HepG2 (cell line): ENCODE measurements around the gene KLKB1. TPM values are rescaled to one million over a fixed set of nuclear protein-coding genes. Genes with fewer than 3 reads are reported as not detected.

Experiments
- CC2D1A ChIP-seq: sonication (generic); formaldehyde crosslinking; IDR thresholded peaks from 2 replicates; pipeline ENCODE4 v1.8.1; 2023; ENCODE audit warnings: mild to moderate bottlenecking, missing genetic modification reagents
- GTF3A ChIP-seq: sonication (generic); formaldehyde crosslinking; conservative IDR thresholded peaks from 2 replicates; pipeline ENCODE4 v1.4.0; 2020; ENCODE audit warnings: mild to moderate bottlenecking, missing genetic modification reagents
- MXD4 ChIP-seq: IDR thresholded peaks from 2 replicates; pipeline ENCODE4 v1.6.1; 2016; ENCODE audit warnings: mild to moderate bottlenecking, missing biosample characterization, missing genetic modification reagents
- RCOR2 ChIP-seq: IDR thresholded peaks from 2 replicates; pipeline ENCODE4 v1.6.1; 2016; ENCODE audit warnings: missing biosample characterization, missing genetic modification reagents
- ZBTB39 ChIP-seq: sonication (generic); formaldehyde crosslinking; IDR thresholded peaks from 2 replicates; pipeline ENCODE4 v1.5.0; 2020; ENCODE audit warnings: missing genetic modification reagents
- ZNF138 ChIP-seq: sonication (generic); formaldehyde crosslinking; IDR thresholded peaks from 2 replicates; pipeline ENCODE4 v1.5.0; 2020; ENCODE audit warnings: mild to moderate bottlenecking, low read depth, missing genetic modification reagents
- ZNF614 ChIP-seq: IDR thresholded peaks from 2 replicates; pipeline ENCODE4 v1.6.1; 2018; ENCODE audit warnings: missing biosample characterization, missing genetic modification reagents, inconsistent platforms, borderline replicate concordance
- ZNF615 ChIP-seq: sonication (generic); formaldehyde crosslinking; IDR thresholded peaks from 2 replicates; pipeline ENCODE4 v1.5.0; 2020; ENCODE audit warnings: mild to moderate bottlenecking, missing genetic modification reagents, borderline replicate concordance
- polyA plus RNA-seq, 8 experiments: library from polyadenylated mRNA; depleted of rRNA in 3 of 8; stranded (reverse) in 7 of 8; unstranded in 1 of 8; fragments of >200 nt; fragmentation: Illumina TruSeq in 4 of 8; extraction: Trizol in 4 of 8; gene quantifications; 2 replicates each; pipeline versions ENCODE4 v1.2.1 to v1.2.3, GENCODE V29; 2011 to 2016; ENCODE audit warnings: low read depth in 4 of 8, missing spikeins in 1 of 8, mixed read lengths in 1 of 8; ENCODE audit not compliant: insufficient read depth in 1 of 8
- total RNA-seq, 5 experiments: library from RNA; depleted of rRNA; stranded (reverse); fragments of >200 nt; fragmentation: Illumina TruSeq; extraction: Trizol; gene quantifications; 2 replicates each; pipeline ENCODE4 v1.2.3, GENCODE V29; 2016; ENCODE audit warnings: low read depth in 1 of 5
- TF ChIP-seq, protein P1 (sequence below): sonication (generic); formaldehyde crosslinking; IDR thresholded peaks from one replicate; pipeline ENCODE4 v1.5.1; 2020; ENCODE audit warnings: mild to moderate bottlenecking, missing genetic modification reagents; ENCODE audit errors: not compliant biosample characterization
- TF ChIP-seq, protein P2 (sequence below): sonication (generic); formaldehyde crosslinking; IDR thresholded peaks from 2 replicates; pipeline ENCODE4 v1.4.0; 2020; ENCODE audit warnings: missing genetic modification reagents, low read depth, mild to moderate bottlenecking, borderline replicate concordance
- TF ChIP-seq, protein P3 (sequence below): sonication (generic); formaldehyde crosslinking; IDR thresholded peaks from 2 replicates; pipeline ENCODE4 v1.4.0; 2020; ENCODE audit warnings: mild to moderate bottlenecking, low read depth, missing genetic modification reagents
- TF ChIP-seq, protein P4 (sequence below): sonication (generic); formaldehyde crosslinking; IDR thresholded peaks from 2 replicates; pipeline ENCODE4 v1.9.0; 2021; ENCODE audit warnings: missing genetic modification reagents, borderline replicate concordance

Gene KLKB1
- total and polyA plus RNA-seq, 2 of the 13 experiments (the other 11 are each of a cell fraction or from before 2014, with no cell fraction given): 0.26 to 0.49 TPM

GRCh38 chr4:186192066-186192612 is 35.2 kb upstream of the KLKB1 start (continued):
- TF ChIP-seq, protein P1, sequence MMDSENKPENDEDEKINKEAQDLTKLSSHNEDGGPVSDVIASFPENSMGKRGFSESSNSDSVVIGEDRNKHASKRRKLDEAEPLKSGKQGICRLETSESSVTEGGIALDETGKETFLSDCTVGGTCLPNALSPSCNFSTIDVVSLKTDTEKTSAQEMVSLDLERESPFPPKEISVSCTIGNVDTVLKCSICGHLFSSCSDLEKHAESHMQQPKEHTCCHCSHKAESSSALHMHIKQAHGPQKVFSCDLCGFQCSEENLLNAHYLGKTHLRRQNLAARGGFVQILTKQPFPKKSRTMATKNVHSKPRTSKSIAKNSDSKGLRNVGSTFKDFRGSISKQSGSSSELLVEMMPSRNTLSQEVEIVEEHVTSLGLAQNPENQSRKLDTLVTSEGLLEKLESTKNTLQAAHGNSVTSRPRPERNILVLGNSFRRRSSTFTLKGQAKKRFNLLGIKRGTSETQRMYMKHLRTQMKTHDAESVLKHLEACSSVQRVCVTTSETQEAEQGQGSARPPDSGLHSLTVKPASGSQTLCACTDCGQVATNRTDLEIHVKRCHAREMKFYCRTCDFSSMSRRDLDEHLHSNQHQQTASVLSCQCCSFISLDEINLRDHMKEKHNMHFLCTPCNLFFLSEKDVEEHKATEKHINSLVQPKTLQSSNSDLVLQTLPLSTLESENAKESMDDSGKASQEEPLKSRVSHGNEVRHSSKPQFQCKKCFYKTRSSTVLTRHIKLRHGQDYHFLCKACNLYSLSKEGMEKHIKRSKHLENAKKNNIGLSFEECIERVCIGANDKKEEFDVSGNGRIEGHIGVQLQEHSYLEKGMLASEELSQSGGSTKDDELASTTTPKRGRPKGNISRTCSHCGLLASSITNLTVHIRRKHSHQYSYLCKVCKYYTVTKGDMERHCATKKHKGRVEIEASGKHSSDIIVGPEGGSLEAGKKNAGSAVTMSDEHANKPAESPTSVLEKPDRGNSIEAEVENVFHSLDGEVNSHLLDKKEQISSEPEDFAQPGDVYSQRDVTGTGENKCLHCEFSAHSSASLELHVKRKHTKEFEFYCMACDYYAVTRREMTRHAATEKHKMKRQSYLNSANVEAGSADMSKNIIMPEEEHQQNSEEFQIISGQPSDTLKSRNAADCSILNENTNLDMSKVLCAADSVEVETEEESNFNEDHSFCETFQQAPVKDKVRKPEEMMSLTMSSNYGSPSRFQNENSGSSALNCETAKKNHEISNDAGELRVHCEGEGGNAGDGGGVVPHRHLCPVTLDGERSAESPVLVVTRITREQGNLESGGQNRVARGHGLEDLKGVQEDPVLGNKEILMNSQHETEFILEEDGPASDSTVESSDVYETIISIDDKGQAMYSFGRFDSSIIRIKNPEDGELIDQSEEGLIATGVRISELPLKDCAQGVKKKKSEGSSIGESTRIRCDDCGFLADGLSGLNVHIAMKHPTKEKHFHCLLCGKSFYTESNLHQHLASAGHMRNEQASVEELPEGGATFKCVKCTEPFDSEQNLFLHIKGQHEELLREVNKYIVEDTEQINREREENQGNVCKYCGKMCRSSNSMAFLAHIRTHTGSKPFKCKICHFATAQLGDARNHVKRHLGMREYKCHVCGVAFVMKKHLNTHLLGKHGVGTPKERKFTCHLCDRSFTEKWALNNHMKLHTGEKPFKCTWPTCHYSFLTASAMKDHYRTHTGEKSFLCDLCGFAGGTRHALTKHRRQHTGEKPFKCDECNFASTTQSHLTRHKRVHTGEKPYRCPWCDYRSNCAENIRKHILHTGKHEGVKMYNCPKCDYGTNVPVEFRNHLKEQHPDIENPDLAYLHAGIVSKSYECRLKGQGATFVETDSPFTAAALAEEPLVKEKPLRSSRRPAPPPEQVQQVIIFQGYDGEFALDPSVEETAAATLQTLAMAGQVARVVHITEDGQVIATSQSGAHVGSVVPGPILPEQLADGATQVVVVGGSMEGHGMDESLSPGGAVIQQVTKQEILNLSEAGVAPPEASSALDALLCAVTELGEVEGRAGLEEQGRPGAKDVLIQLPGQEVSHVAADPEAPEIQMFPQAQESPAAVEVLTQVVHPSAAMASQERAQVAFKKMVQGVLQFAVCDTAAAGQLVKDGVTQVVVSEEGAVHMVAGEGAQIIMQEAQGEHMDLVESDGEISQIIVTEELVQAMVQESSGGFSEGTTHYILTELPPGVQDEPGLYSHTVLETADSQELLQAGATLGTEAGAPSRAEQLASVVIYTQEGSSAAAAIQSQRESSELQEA (CRISPR knock-in tag): no peak
- TF ChIP-seq, protein P2, sequence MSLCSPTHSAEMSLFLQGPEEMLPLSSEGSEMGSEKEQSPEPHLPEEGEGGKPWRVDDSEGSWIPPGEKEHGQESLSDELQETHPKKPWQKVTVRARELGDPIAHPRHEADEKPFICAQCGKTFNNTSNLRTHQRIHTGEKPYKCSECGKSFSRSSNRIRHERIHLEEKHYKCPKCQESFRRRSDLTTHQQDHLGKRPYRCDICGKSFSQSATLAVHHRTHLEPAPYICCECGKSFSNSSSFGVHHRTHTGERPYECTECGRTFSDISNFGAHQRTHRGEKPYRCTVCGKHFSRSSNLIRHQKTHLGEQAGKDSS (CRISPR knock-in tag): peak; percentile 44; the same call in 1 of the 2 replicates
- TF ChIP-seq, protein P3, sequence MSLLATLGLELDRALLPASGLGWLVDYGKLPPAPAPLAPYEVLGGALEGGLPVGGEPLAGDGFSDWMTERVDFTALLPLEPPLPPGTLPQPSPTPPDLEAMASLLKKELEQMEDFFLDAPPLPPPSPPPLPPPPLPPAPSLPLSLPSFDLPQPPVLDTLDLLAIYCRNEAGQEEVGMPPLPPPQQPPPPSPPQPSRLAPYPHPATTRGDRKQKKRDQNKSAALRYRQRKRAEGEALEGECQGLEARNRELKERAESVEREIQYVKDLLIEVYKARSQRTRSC (CRISPR knock-in tag): no peak
- TF ChIP-seq ZNF615 (CRISPR knock-in tag) (no peak), MXD4 (CRISPR knock-in tag) (no peak), GTF3A (CRISPR knock-in tag) (no peak), ZNF614 (CRISPR knock-in tag) (no peak), ZBTB39 (no peak), ZNF138 (no peak), RCOR2 (CRISPR knock-in tag) (no peak), CC2D1A (no peak)
- TF ChIP-seq, protein P4, sequence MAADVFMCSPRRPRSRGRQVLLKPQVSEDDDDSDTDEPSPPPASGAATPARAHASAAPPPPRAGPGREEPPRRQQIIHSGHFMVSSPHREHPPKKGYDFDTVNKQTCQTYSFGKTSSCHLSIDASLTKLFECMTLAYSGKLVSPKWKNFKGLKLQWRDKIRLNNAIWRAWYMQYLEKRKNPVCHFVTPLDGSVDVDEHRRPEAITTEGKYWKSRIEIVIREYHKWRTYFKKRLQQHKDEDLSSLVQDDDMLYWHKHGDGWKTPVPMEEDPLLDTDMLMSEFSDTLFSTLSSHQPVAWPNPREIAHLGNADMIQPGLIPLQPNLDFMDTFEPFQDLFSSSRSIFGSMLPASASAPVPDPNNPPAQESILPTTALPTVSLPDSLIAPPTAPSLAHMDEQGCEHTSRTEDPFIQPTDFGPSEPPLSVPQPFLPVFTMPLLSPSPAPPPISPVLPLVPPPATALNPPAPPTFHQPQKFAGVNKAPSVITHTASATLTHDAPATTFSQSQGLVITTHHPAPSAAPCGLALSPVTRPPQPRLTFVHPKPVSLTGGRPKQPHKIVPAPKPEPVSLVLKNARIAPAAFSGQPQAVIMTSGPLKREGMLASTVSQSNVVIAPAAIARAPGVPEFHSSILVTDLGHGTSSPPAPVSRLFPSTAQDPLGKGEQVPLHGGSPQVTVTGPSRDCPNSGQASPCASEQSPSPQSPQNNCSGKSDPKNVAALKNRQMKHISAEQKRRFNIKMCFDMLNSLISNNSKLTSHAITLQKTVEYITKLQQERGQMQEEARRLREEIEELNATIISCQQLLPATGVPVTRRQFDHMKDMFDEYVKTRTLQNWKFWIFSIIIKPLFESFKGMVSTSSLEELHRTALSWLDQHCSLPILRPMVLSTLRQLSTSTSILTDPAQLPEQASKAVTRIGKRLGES (CRISPR knock-in tag): no peak
